Liver (tissue), 9 donors: ENCODE data around the gene DDB1. TPM values are rescaled to one million over a fixed set of nuclear protein-coding genes. Genes with fewer than 3 reads are reported as not detected.

ENCODE experiments used
- DNase-seq: peaks from one replicate; pipeline ENCODE4 v3.0.0-alpha.2; 2017; ENCODE audit warnings: low spot score
- H3K27ac ChIP-seq, 2 donors: one replicate each; pipeline ENCODE4 v1.7.0; 2013; ENCODE audit warnings: inconsistent platforms in 2 of 2, low read length in 2 of 2, control low read depth in 1 of 2, low read depth in 1 of 2, mild to moderate bottlenecking in 1 of 2
- H3K27me3 ChIP-seq, 4 donors: one replicate each; pipeline versions ENCODE4 v1.6.1 to v1.7.0; 2013; ENCODE audit warnings: low read length in 3 of 4, inconsistent platforms in 1 of 4, mild to moderate bottlenecking in 1 of 4, moderate library complexity in 1 of 4; ENCODE audit not compliant: control insufficient read depth in 4 of 4, insufficient read depth in 4 of 4
- H3K36me3 ChIP-seq, 4 donors: one replicate each; pipeline versions ENCODE4 v1.6.1 to v1.7.0; 2013; ENCODE audit warnings: low read length in 3 of 4, mild to moderate bottlenecking in 3 of 4, low read depth in 1 of 4, moderate library complexity in 1 of 4; ENCODE audit not compliant: control insufficient read depth in 4 of 4, insufficient read depth in 3 of 4
- H3K4me1 ChIP-seq, 4 donors: one replicate each; pipeline versions ENCODE4 v1.6.1 to v1.7.0; 2013; ENCODE audit warnings: low read length in 3 of 4, mild to moderate bottlenecking in 3 of 4, moderate library complexity in 1 of 4; ENCODE audit not compliant: control insufficient read depth in 4 of 4, insufficient read depth in 4 of 4
- H3K4me3 ChIP-seq, 3 donors: one replicate each; pipeline versions ENCODE4 v1.6.1 to v1.7.0; 2013; ENCODE audit warnings: low read length in 3 of 3, control low read depth in 1 of 3, low read depth in 1 of 3, mild to moderate bottlenecking in 1 of 3
- H3K9ac ChIP-seq, 2 donors: one replicate each; pipeline ENCODE4 v1.7.0; 2013; ENCODE audit warnings: low read length in 2 of 2, mild to moderate bottlenecking in 2 of 2, moderate library complexity in 2 of 2, control low read depth in 1 of 2, low read depth in 1 of 2
- H3K9me3 ChIP-seq, 4 donors: one replicate each; pipeline versions ENCODE4 v1.6.1 to v1.7.0; 2013; ENCODE audit warnings: low read length in 3 of 4; ENCODE audit not compliant: control insufficient read depth in 4 of 4
- ATF3 ChIP-seq: IDR thresholded peaks from 2 replicates; pipeline ENCODE4 v1.6.1; 2016; ENCODE audit warnings: antibody characterized with exemption
- CTCF ChIP-seq: fragments of 150-350 bp; IDR thresholded peaks from 2 replicates; pipeline ENCODE4 v1.5.1; 2017; ENCODE audit warnings: improper control_type of control experiment, low read depth, low read length; ENCODE audit not compliant: missing input control
- EGR1 ChIP-seq, 2 donors: IDR thresholded peaks; 2 replicates each; pipeline ENCODE4 v1.6.1; 2016 to 2018; ENCODE audit warnings: antibody characterized with exemption in 2 of 2, low read depth in 2 of 2
- FOXA1 ChIP-seq: IDR thresholded peaks from 2 replicates; pipeline ENCODE4 v1.6.1; 2016; ENCODE audit warnings: antibody characterized with exemption
- FOXA2 ChIP-seq: IDR thresholded peaks from 2 replicates; pipeline ENCODE4 v1.6.1; 2016; ENCODE audit warnings: antibody characterized with exemption
- GABPA ChIP-seq, 2 donors: IDR thresholded peaks in 1 of 2; conservative IDR thresholded peaks in 1 of 2; 2 replicates each; pipeline ENCODE4 v1.6.1; 2016; ENCODE audit warnings: antibody characterized with exemption in 2 of 2, mild to moderate bottlenecking in 1 of 2, moderate library complexity in 1 of 2
- HNF4A ChIP-seq, 2 donors: conservative IDR thresholded peaks; 2 replicates each; pipeline ENCODE4 v1.6.1; 2016; ENCODE audit warnings: antibody characterized with exemption in 2 of 2, mild to moderate bottlenecking in 2 of 2
- HNF4G ChIP-seq: IDR thresholded peaks from 2 replicates; pipeline ENCODE4 v1.6.1; 2016; ENCODE audit warnings: antibody characterized with exemption
- JUND ChIP-seq, 2 donors: IDR thresholded peaks; 2 replicates each; pipeline ENCODE4 v1.6.1; 2016; ENCODE audit warnings: antibody characterized with exemption in 2 of 2
- MAX ChIP-seq: IDR thresholded peaks from 2 replicates; pipeline ENCODE4 v1.6.1; 2016; ENCODE audit warnings: antibody characterized with exemption
- NR2F2 ChIP-seq: IDR thresholded peaks from 2 replicates; pipeline ENCODE4 v1.6.1; 2016; ENCODE audit warnings: antibody characterized with exemption
- RAD21 ChIP-seq, 2 donors: IDR thresholded peaks; 2 replicates each; pipeline ENCODE4 v1.6.1; 2016; ENCODE audit warnings: antibody characterized with exemption in 2 of 2, mild to moderate bottlenecking in 2 of 2
- REST ChIP-seq: IDR thresholded peaks from 2 replicates; pipeline ENCODE4 v1.6.1; 2016; ENCODE audit warnings: antibody characterized with exemption, mild to moderate bottlenecking
- RXRA ChIP-seq, 2 donors: IDR thresholded peaks; 2 replicates each; pipeline ENCODE4 v1.6.1; 2017 to 2018; ENCODE audit warnings: antibody characterized with exemption in 2 of 2, mild to moderate bottlenecking in 1 of 2
- SP1 ChIP-seq: IDR thresholded peaks from 2 replicates; pipeline ENCODE4 v1.6.1; 2018; ENCODE audit warnings: antibody characterized with exemption, mild to moderate bottlenecking
- TAF1 ChIP-seq: conservative IDR thresholded peaks from 2 replicates; pipeline ENCODE4 v1.6.1; 2016; ENCODE audit warnings: antibody characterized with exemption, mild to moderate bottlenecking
- YY1 ChIP-seq: IDR thresholded peaks from 2 replicates; pipeline ENCODE4 v1.6.1; 2016; ENCODE audit warnings: antibody characterized with exemption, mild to moderate bottlenecking
- ZBTB33 ChIP-seq: IDR thresholded peaks from 2 replicates; pipeline ENCODE4 v1.6.1; 2016; ENCODE audit warnings: antibody characterized with exemption
- whole genome bisulfite sequencing: extraction: QIAGEN DNeasy Blood & Tissue Kit; methylation state at CpG from one replicate; pipeline ENCODE4 v1.1.7; 2013; 5-methylcytosine and 5-hydroxymethylcytosine counted together
- polyA plus RNA-seq, 2 donors: library from polyadenylated mRNA; stranded (reverse) in 1 of 2; unstranded in 1 of 2; fragments of 200-250 nt in 1 of 2; fragments of >200 nt in 1 of 2; fragmentation: Nextera tagmentation in 1 of 2; extraction: Ambion mirVana in 1 of 2; gene quantifications; one replicate each; pipeline versions ENCODE4 v1.2.1 to v1.2.3, GENCODE V29; 2013 to 2015
- total RNA-seq, 2 donors: library from RNA; depleted of rRNA; stranded (reverse); fragments of >200 nt; gene quantifications; one replicate each; pipeline ENCODE4 v1.2.3, GENCODE V29; 2014
- donor health status: healthy.
- donor health status: healthy.
- donor health status: healthy.
- donor health status: healthy.
- donor health status: healthy.

Gene DDB1
- total and polyA plus RNA-seq, 4 donors: 37.5 to 146 (median 88.9) TPM

- H3K4me3 ChIP-seq: no peak overlapping the region
- no peak overlapping the region for H3K27ac ChIP-seq
- H3K27me3 ChIP-seq: no peaks in the 10 kb centered on the region
- H3K36me3 ChIP-seq: peaks cover 27 to 93% (median 85%) of the 10 kb centered on the region in 4 donors
- no peaks in the 10 kb centered on the region for H3K4me1 ChIP-seq
- no peak for DNase-seq
- 95% methylated on average over 7 of the region's 7 CpGs for WGBS
- TF ChIP-seq TAF1 (no peak), HNF4G (no peak), GABPA (IDR thresholded peaks at IDR 0.05 in 1 of 2, conservative IDR thresholded peaks at IDR 0.05 in 1 of 2) (no peak), RAD21 (IDR thresholded peaks at IDR 0.05) (no peak), CTCF (no peak), ZBTB33 (no peak), EGR1 (IDR thresholded peaks at IDR 0.05; ENCODE audit: low read depth in 2 of 2) (no peak), JUND (IDR thresholded peaks at IDR 0.05) (no peak), REST (no peak), ATF3 (no peak), YY1 (no peak), RXRA (IDR thresholded peaks at IDR 0.05) (no peak), NR2F2 (no peak), MAX (no peak), FOXA2 (no peak), SP1 (no peak), FOXA1 (no peak), HNF4A (conservative IDR thresholded peaks at IDR 0.05) (no peak)
- H3K9me3 ChIP-seq: no peaks in the 10 kb centered on the region
- no peak overlapping the region for H3K9ac ChIP-seq
Observed at GRCh38 chr11:61309739-61310138, 23.2 kb downstream of the DDB1 start.

- Histone ChIP-seq H3K27me3 (no peaks in the 10 kb centered on the region), H3K9me3 (no peaks in the 10 kb centered on the region), H3K36me3 (peaks cover 26 to 92% (median 81%) of the 10 kb centered on the region in 4 donors), H3K27ac (no peak overlapping the region), H3K9ac (no peak overlapping the region), H3K4me3 (no peak overlapping the region), H3K4me1 (no peaks in the 10 kb centered on the region)
- no peak for DNase-seq
- 97% methylated on average over 4 of the region's 4 CpGs for WGBS
- TF ChIP-seq FOXA1 (no peak), YY1 (no peak), SP1 (no peak), HNF4G (no peak), ZBTB33 (no peak), MAX (no peak), RAD21 (IDR thresholded peaks at IDR 0.05) (no peak), JUND (IDR thresholded peaks at IDR 0.05) (no peak), TAF1 (no peak), NR2F2 (no peak), FOXA2 (no peak), EGR1 (IDR thresholded peaks at IDR 0.05; ENCODE audit: low read depth in 2 of 2) (no peak)
Observed at GRCh38 chr11:61309141-61309540, 23.8 kb downstream of the DDB1 start.
